GM10847 (cell line): ENCODE measurements around the gene TMEM123.

Experiments
- POLR2A ChIP-seq: IDR thresholded peaks from 2 replicates; pipeline ENCODE4 v1.6.1; 2011; ENCODE audit not compliant: insufficient read length; ENCODE audit errors: extremely low read depth

TMEM123 gene

DNA sequence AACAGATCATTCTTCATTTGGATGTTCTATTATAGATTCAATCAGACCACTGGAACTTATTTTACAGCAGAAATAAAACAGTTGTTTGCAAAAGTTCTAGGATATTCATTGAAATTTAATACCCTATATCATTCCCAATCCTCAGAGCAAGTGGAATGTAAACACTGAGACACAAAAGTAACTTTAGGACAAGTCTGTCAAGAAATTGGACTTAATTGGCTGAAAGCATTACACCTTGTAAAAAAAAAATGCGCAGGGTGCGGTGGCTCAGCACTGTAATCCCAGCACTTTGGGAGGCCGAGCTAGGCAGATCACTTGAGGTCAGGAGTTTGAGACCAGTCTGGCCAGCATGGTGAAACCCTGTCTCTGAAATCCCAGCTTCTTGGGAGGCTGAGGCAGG, 29.9 kb upstream of the TMEM123 start:
- TF ChIP-seq POLR2A = no peak

DNA sequence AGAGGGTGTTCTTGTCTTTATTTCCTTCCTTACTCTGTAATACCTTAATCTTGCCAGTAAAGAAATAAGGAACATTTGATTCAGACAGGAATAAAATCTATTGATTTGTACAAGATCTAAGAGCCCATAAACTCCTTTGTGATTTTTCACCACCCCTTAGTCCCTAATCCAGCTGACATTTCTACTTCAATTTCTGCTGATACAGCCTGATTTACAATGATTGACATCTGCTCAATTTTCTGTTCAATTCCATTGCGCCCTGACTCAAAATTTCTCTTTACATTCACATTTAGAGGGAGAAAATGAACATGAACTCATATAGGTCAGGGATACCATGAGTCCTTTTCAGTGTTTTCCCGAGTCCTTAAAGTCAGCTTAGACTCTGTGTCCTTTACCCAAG, 27.2 kb upstream of the TMEM123 start:
- no peak for TF ChIP-seq POLR2A

DNA sequence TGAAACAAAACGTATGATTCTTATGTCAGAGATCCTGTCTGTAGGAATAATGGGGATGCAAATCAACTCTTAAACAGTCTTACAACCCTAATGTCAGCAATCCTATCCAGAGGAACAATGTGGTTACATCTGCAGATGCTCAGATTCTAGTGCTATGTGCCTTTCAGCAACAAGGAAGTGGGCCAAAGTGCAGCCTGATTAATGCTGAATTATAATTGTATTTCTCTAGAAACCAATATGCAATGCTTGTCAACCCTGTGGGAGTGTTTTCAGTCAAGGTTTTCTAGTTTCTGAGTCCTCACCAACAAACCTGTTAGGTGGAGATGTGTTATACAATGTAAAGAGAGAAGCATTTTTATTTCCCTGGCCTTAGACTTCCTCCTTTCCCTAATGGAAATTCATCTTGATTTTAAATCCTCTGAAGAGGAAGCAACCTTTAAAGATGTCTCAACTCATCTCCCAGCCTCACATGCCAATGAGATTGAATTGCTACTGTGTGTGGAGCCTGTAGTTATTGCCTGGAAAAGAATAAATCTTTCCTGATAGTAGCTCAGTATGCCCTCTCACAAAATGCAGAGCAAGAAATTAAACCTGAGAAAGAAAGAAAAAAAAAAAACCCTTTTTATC, 26.2 kb upstream of the TMEM123 start:
- TF ChIP-seq POLR2A = no peak

DNA sequence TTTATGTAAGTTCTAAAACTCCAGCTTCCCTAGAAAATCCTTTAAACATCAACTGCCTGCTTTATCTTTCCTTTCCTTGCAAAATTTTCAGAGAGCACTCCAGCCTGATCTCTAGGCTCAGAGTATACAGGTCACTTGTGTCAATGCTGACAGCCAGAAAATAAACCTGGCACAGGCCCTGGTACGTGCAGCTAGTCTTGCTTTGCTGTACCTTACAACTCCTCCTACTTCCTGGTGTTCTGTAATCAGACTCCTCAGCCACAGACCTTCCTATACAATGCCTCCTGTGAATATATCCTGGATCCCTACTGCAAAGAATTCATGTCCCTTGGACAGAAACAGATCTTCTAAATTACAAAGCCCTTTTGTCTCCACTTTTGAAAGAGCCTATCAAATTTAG, 24.2 kb upstream of the TMEM123 start:
- no peak for TF ChIP-seq POLR2A

DNA sequence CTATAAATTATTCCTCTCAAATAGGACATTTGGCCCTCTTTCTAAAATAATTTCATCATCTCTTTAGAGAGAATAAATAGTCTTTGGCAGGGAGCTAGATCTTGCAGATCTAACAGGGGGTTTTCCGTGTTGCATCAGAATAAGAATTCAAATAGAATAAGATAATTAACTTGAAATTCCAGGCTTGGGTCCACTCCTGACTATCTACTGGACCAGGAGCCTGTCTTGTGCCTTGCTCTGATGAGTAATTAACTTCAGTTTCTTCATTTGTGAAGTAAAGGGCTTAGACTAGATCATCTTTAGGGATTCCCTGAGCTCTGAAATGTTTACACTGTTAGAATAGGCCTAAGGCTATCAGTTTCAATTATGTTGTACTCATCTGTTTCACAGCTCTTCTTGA, 23.5 kb upstream of the TMEM123 start:
- TF ChIP-seq POLR2A = no peak

DNA sequence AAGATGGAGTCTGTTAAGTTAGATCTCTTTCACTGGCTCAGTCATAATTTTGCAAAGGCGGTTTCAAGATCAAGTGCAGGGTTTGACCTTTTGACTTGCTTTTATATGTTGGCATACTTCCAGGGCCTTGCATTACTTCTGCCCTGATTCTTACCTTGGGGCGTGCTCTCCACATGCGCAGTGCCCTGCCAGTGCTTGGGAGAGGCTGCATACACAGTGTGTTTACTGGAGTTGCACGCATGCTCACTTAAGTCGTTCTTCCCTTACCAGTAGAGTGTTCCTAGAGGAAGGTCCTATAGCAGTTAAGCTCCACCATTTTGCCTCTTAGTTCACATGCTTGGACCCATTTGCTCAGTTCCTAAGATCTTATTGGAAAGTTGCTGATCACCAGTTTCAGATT, 21.0 kb upstream of the TMEM123 start:
- no peak for TF ChIP-seq POLR2A

DNA sequence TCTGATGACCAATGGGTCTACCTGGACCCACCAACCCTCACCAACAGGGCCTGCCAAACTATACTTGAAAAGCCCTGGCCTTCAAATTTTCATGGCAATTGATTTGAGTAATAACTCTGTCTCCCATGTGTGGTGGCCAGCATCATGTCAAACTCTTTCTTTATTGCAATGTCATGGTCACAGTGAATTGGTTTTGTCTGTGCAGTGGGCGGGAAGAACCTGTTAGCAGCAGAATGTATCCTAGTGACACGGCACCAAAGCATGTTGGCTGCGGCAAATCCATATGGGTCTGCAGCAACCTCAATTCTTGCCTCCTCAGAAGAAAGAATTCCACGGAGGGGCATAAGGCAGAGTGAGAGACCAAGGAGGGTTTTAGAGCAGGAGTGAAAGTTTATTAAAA, 19.6 kb upstream of the TMEM123 start:
- TF ChIP-seq POLR2A = no peak

DNA sequence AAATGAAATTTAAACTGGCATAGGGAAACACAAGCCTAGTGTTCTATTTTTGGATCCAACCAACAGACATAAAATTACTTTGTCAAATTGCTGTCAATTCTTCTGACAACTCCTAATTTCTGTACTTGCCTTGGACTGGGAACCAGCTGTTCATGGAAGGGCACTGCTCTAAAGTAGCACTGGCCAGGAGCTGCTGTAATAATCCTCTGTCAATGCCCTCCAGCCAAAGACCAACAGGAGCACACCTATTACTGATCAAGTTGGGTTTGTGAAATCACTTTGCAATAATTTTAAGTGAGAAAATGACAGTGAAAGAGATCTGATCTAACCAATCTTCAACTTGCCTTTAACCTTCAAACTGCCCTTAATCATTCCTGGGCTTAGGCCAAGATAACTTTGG, 18.9 kb upstream of the TMEM123 start:
- TF ChIP-seq POLR2A = no peak

DNA sequence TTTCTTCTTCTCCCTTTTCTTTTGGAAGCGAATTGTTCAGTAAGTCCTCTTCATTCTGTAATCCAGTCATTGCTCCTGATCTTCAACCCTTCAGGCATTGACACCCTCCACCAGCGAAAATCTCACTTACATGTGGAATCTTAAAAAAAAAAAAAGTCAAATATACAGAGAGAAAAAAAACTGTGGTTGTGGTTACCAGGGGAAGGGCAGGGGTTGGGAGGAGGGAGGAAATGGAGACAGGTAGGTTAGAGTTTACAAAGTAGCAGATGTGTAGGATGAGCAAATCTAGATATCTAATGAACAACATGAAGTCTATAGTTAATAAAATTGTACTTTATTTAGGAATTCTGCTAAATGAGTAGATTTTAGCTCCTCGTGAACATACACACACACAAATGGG, 17.7 kb upstream of the TMEM123 start:
- no peak for TF ChIP-seq POLR2A

DNA sequence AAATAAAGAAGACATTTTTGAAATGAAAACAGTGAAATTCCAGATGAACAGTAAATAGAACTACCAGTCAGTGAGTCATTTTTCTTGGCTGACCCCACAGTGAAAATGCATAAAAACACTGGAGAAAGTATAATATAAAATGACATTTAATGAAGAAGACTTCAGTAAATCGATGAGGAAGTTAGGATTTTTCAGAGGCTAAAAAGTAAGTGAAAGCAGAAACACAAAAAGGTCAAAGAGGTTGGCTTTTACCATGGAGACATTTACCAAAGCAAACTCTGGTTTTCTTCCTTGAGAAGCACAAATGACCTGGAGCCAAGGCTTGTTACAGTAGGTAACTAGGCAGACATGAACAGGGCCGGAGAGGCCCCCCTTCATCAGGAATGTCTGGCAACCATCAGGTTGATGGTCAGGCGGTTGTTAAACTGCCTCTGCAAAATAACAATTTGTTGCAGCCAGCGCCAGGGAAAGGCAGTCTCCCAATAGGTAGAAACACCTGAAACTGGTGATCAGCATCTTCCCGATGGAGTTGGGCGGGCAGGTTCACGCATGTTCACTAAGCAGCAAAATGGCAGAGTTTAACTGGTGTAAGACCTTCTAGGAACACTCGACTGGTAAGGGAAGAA, 16.7 kb upstream of the TMEM123 start:
- no peak for TF ChIP-seq POLR2A

DNA sequence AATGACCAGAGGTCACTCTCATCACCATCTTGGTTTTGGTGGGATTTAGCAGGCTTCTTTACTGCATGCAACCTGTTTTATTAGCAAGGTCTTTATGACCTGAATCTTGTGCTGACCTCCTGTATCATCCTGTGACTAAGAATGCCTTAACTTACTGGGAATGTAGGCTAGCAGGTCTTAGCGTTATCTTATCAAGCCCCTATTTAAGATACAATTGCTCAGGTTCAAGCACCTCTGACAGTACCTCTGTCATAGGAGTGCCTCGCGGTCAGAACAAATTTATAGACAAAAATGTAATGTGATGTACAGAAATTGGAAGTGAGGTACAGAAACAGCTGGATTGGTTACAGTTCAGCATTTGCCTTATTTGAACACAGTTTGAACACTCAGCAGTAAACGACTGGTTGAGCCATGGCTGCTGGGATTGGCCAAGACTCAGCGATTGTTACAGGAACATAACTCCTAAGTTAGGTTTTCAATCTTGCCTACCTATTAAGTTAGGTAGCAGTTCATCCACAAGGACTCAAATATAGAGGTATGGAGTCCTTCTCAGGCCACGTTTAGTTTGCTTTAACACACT, 16.1 kb upstream of the TMEM123 start:
- TF ChIP-seq POLR2A = no peak

DNA sequence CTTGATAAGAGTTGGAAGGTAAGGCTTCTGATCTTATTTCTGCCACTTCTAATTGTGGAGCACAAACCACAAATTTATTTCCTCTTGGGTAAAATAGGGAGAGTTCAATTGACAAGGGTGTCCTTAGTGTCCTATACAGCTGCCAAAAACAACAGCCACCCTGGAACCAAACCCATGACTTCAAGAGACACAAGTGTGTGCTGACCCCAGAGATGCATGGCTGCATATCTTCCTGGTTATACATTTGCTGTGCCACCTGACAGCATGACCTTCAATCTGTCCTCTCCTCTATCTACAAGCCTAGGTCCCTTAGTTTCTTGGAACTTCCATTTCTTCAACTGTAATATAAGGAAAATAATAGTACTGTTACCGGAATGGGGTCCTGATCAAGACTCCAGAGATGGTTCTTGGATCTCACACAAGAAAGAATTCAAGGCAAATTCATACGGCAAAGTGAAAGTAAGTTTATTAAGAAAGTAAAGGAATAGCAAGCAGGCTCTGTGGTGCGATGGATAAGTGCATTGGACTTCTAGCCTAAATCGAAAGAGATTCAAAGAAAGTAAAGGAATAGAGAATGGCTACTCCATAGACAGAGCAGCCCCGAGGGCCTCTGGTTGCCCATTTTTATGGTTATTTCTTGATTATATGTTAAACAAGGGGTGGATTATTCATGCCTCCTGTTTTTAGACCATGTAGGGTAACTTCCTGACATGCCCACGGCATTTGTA, 15.5 kb upstream of the TMEM123 start:
- TF ChIP-seq POLR2A = no peak

DNA sequence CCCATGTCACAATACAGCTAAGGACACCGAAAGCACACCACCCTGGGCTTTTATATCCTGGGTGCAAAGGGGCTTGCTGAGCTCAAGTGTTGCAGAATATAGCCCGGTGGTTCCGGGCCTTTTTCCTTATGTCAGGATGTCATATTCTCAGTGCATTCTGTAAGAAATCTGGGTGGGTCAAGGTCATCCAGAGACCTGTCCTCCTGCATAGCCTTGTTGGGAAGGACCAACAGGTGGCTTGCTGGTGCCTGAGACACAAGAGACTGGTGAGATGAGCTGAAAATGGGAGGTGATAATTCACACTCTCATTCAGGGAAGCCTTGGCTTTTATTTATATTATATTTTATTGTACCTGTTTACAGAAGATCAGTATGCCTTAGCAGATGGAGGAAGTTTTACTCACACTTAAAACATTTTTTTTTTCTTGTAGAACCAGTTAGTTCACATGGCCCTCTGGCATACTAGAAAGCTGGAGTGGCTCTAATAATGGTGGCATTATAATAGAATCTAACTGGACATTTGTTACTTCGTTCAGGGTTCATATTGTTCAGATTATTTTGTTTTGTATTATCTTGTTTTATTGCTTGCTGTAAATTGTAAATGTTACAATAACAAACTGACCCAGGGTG, 14.6 kb upstream of the TMEM123 start:
- no peak for TF ChIP-seq POLR2A

DNA sequence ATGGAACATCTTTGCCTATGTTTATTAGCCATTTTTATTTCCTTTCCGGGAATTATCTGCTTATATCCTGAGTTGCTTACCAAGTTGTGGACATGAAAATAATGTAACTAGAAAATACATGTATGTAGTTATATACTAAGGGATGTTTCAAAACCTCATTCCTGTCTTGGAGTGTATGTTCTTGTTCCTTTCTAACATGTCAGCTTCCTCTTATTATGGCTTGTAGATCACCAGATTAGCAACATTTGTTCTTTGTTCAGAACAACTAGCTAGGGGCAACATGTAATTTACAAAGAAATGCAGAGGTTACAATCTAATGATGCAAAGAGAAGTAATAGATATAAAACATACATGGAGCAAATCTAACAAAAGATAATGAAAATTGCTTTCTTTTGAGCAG, 13.1 kb upstream of the TMEM123 start:
- no peak for TF ChIP-seq POLR2A

DNA sequence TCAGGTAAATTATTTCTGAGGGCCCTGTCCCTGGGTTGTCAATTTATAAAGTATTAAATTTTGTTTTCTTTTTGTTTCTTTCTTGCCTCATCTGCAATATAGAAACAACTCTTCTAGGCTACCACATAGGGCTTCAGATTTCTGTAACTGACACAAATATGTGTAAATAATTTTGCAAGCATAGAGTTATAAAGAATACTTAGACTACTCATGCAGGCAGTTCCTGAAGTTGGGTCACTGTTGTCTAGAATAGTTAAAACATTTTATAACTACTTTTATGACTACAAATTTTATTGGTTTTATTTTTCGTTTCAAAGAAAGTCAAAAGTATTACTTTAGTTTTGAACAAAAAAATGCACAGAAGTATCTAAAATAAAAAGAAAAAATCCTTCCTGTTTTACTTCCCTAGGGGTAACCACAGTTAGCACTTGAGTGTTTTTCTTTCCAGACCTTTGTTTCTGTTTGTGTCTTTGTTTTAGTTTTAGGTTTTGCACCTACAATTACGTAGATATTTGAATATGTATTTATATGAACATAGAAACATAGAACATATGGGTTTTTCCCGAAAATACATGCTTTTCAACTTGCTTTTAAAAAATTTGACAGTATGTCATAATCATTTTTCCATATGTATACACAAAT, 12.4 kb upstream of the TMEM123 start:
- TF ChIP-seq POLR2A = no peak
